Stomach (tissue), 9 donors: ENCODE measurements around the gene PTPN3. TPM values are rescaled to one million over a fixed set of nuclear protein-coding genes. Genes with fewer than 3 reads are reported as not detected.

Experiments
- DNase-seq, 2 donors: peaks; one replicate each; pipeline versions ENCODE4 v3.0.0 to v3.0.0-alpha.2; 2013 to 2019
- H3K27ac ChIP-seq, 5 donors: fragments of 200-600 bp in 4 of 5; sonication (generic) in 4 of 5; one replicate each; pipeline ENCODE4 v1.5.1; 2013 to 2019; ENCODE audit warnings: mild to moderate bottlenecking in 1 of 5, moderate library complexity in 1 of 5
- H3K27me3 ChIP-seq, 3 donors: fragments of 200-600 bp; sonication (generic); one replicate each; pipeline ENCODE4 v1.5.1; 2017 to 2019; ENCODE audit warnings: mixed run types in 1 of 3
- H3K36me3 ChIP-seq, 4 donors: fragments of 200-600 bp; sonication (generic); 1 replicate in 3 of 4; 2 replicates in 1 of 4; pipeline ENCODE4 v1.5.1; 2016 to 2019
- H3K4me1 ChIP-seq, 4 donors: fragments of 200-600 bp; sonication (generic); one replicate each; pipeline ENCODE4 v1.5.1; 2016 to 2019
- H3K4me3 ChIP-seq, 4 donors: fragments of 200-600 bp; sonication (generic) in 3 of 4; one replicate each; pipeline ENCODE4 v1.5.1; 2016 to 2019; ENCODE audit warnings: mild to moderate bottlenecking in 1 of 4
- H3K9me3 ChIP-seq, 4 donors: fragments of 200-600 bp; sonication (generic); one replicate each; pipeline ENCODE4 v1.5.1; 2016 to 2019
- EP300 ChIP-seq: sonication (generic); formaldehyde crosslinking; IDR thresholded peaks from one replicate; pipeline ENCODE4 v1.6.1; 2017; ENCODE audit warnings: antibody characterized with exemption
- POLR2A ChIP-seq, 4 donors: fragments of 450-650 bp; IDR thresholded peaks; one replicate each; pipeline ENCODE4 v1.6.1; 2016; ENCODE audit warnings: antibody characterized with exemption in 4 of 4, control low read depth in 2 of 4, mild to moderate bottlenecking in 1 of 4, moderate library complexity in 1 of 4
- POLR2AphosphoS5 ChIP-seq, 3 donors: sonication (generic); formaldehyde crosslinking; IDR thresholded peaks; one replicate each; pipeline ENCODE4 v1.6.1; 2016; ENCODE audit warnings: antibody characterized with exemption in 3 of 3
- WGBS, 5 donors: extraction: QIAGEN DNeasy Blood & Tissue Kit in 3 of 5; methylation state at CpG; one replicate each; pipeline versions ENCODE4 v1.1.5 to v1.1.7; 2013 to 2018; 5-methylcytosine and 5-hydroxymethylcytosine counted together
- intact Hi-C: fragments of 100-400 bp; cut with DNase I; formaldehyde crosslinking; loops from one replicate; pipeline ENCODE4 v1.15.1; 2023; ENCODE audit warnings: low total_unique reads
- polyA plus RNA-seq, 3 donors: library from polyadenylated mRNA; stranded (reverse); fragments of 200-250 nt; gene quantifications; one replicate each; pipeline ENCODE4 v1.2.3, GENCODE V29; 2013
- total RNA-seq, 5 donors: library from RNA; depleted of rRNA; stranded (reverse); fragments of >200 nt; gene quantifications; one replicate each; pipeline versions ENCODE4 v1.1.0 to v1.2.3, GENCODE V29; 2014 to 2016
- TF ChIP-seq, protein P1 (sequence below), 7 experiments: fragments of 450-650 bp in 4 of 7; fragments of 200-600 bp in 3 of 7; sonication (generic) in 3 of 7; IDR thresholded peaks; one replicate each; pipeline ENCODE4 v1.5.1; 2016 to 2019; ENCODE audit warnings: antibody characterized with exemption in 7 of 7, control low read depth in 2 of 7, mild to moderate bottlenecking in 1 of 7
- donor health status: healthy with polysubstance abuse.
- donor health status: Bipolar disorder and iron deficiency.
- donor health status: healthy.

The PTPN3 gene
- total and polyA plus RNA-seq, 8 donors = 4.7 to 16.7 (median 13.1) TPM

DNA sequence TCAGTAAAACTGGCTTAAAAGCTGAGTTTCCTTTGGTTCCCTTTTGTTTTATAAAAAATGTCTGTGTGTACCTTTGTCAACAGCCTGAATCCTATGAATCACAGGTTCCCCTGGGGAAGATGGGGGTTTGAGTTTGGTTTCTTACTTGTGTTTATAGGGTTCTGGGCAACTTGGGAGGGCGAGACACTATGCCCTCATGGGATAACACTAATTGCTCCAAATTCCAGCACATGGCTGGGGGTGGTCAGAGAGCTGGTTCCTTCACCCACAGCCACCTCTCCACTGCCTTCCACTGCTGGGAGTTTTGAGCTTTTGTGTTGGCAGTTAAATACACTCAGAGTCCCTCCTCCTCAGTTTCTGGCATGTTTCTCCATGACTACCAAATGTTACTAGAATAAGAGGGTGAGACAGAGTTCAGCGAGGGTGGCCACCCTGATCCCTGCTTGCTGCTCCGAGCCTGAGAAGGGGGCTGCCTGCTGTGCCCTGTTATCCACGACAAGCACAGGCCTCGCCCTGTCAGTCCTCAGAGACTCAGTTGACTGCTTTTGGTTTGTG is 94.3 kb downstream of the PTPN3 start:
- H3K27ac ChIP-seq = no peak overlapping the region
- intact Hi-C loops = no loop called here
- H3K36me3 ChIP-seq = peaks cover 0 to 74% (median 46%) of the 10 kb centered on the region in 4 donors
- DNase-seq = peak in 1 of 2 donors; percentile 20
- 62 to 83% (median 81%) methylated on average over 5 of the region's 5 CpGs for WGBS, 5 donors
- H3K4me3 ChIP-seq = no peak overlapping the region
- H3K4me1 ChIP-seq = no peaks in the 10 kb centered on the region
- H3K27me3 ChIP-seq = no peaks in the 10 kb centered on the region
- H3K9me3 ChIP-seq = no peaks in the 10 kb centered on the region
- TF ChIP-seq POLR2AphosphoS5 (IDR thresholded peaks at IDR 0.05) (no peak), EP300 (no peak), POLR2A (IDR thresholded peaks at IDR 0.05) (no peak)
- TF ChIP-seq, protein P1, sequence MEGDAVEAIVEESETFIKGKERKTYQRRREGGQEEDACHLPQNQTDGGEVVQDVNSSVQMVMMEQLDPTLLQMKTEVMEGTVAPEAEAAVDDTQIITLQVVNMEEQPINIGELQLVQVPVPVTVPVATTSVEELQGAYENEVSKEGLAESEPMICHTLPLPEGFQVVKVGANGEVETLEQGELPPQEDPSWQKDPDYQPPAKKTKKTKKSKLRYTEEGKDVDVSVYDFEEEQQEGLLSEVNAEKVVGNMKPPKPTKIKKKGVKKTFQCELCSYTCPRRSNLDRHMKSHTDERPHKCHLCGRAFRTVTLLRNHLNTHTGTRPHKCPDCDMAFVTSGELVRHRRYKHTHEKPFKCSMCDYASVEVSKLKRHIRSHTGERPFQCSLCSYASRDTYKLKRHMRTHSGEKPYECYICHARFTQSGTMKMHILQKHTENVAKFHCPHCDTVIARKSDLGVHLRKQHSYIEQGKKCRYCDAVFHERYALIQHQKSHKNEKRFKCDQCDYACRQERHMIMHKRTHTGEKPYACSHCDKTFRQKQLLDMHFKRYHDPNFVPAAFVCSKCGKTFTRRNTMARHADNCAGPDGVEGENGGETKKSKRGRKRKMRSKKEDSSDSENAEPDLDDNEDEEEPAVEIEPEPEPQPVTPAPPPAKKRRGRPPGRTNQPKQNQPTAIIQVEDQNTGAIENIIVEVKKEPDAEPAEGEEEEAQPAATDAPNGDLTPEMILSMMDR (IDR thresholded peaks at IDR 0.05) = no peak

DNA sequence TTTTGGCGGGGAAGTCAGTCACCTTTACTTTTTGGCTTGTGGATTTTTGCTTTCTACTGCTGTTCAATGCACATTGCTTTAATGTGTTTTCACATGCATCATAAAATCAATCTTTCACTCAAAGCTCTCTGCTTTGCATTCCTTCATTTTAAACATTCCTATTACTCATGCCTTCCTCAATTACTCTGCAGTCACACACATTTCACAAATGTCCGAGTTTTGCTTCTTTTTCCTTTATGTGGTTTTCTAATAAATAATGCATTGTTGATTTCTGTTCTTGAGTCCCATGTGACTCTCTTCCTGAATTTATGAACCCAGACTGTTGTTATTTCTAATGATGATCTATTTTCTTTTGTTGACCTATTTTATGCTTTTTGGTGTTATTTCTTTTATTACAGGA is 95.0 kb downstream of the PTPN3 start:
- WGBS, 5 donors = 73 to 84% (median 80%) methylated on average over 2 of the region's 2 CpGs
- no peak overlapping the region for H3K27ac ChIP-seq
- H3K27me3 ChIP-seq = no peaks in the 10 kb centered on the region
- TF ChIP-seq, protein P1 (IDR thresholded peaks at IDR 0.05) = no peak
- TF ChIP-seq EP300 (no peak), POLR2AphosphoS5 (IDR thresholded peaks at IDR 0.05) (no peak), POLR2A (IDR thresholded peaks at IDR 0.05) (no peak)
- H3K36me3 ChIP-seq = peaks cover 0 to 76% (median 46%) of the 10 kb centered on the region in 4 donors
- no peaks in the 10 kb centered on the region for H3K9me3 ChIP-seq
- no peaks in the 10 kb centered on the region for H3K4me1 ChIP-seq
- no peak overlapping the region for H3K4me3 ChIP-seq
- intact Hi-C loops = no loop called here
- no peak for DNase-seq

DNA sequence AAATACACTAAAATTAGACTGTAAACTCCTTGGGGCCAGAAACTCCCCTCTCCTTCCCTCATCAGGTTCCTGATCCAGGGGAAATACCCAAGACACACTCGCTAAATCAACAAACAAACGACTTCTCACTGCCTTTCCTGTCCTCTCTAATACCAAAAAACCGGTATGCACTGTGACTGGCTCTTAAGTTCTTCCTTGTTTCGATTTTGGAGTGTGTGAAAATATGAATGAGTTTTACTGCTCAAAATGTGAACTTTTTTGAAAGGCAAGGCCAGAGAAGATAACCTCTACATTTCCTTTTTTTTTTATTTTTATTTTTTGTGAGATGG is 96.2 kb downstream of the PTPN3 start:
- peak overlapping the region in 1 of 5 donors; percentile 10 for H3K27ac ChIP-seq
- intact Hi-C loops = no loop called here
- peaks cover 0 to 76% (median 51%) of the 10 kb centered on the region in 4 donors for H3K36me3 ChIP-seq
- no peaks in the 10 kb centered on the region for H3K9me3 ChIP-seq
- 40 to 48% (median 44%) methylated on average over 4 of the region's 4 CpGs for WGBS, 5 donors
- H3K4me1 ChIP-seq = no peaks in the 10 kb centered on the region
- no peaks in the 10 kb centered on the region for H3K27me3 ChIP-seq
- DNase-seq = no peak
- H3K4me3 ChIP-seq = no peak overlapping the region
- TF ChIP-seq, protein P1 (IDR thresholded peaks at IDR 0.05) = no peak
- TF ChIP-seq EP300 (no peak), POLR2AphosphoS5 (IDR thresholded peaks at IDR 0.05) (no peak), POLR2A (IDR thresholded peaks at IDR 0.05) (no peak)

DNA sequence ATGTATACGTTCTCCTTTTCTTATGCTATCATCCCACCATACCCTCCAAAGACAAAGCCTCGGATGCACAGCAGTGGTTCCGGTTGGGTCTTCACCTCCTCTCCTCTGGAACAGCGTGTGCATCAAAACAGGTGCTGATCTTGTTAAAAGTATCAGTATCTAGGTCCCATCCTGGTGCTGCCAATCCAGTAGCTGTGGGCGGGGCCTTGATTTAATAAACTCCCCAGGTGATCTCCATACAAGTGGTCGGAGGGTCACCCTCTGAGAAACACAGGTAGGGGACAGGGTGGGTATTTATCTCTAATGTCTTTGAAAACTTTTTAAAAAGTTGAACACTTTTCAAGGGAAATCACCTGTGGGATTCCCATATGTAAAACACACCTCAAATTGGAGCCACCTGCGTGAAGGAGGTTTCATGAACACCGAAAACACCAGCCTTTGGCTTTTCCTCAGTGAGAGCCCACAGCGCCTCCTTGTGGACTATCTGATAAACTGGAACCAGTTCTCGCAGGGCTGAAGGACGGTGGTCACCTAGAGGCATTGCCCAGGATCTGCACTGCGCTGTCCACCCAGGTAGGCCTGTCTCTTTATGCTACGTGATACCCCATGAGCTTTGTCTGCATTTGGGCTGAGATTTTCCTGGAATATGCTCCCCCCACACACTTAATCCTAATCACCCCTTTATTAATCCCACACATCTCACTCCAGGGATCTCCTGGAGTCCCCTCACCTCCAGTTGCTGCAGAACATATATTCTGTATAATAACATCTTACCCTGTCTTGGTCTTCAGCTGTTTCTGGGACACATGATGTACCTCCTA is 96.7 kb downstream of the PTPN3 start:
- TF ChIP-seq POLR2AphosphoS5 (IDR thresholded peaks at IDR 0.05) (peak in 1 of 3 donors; percentile 14), POLR2A (IDR thresholded peaks at IDR 0.05) (no peak)
- TF ChIP-seq, protein P1 (IDR thresholded peaks at IDR 0.05) = peak in 5 of 7 experiments; percentile 43 to 77 (median 56)
- Histone ChIP-seq H3K27me3 (no peaks in the 10 kb centered on the region), H3K4me3 (no peak overlapping the region), H3K9me3 (no peaks in the 10 kb centered on the region), H3K4me1 (no peaks in the 10 kb centered on the region), H3K27ac (peak overlapping the region in 1 of 5 donors; percentile 10), H3K36me3 (peaks cover 0 to 76% (median 46%) of the 10 kb centered on the region in 4 donors)
- DNase-seq = peak; percentile 80
- WGBS, 5 donors = 53 to 63% (median 56%) methylated on average over 13 of the region's 13 CpGs
- intact Hi-C loops = no loop called here
